Spleen (tissue), 11 donors: Measurements from ENCODE around the gene ZDHHC7. TPM values are rescaled to one million over a fixed set of nuclear protein-coding genes. Genes with fewer than 3 reads are reported as not detected.

Experiments used
- DNase-seq: peaks from one replicate; pipeline ENCODE4 v3.0.0-alpha.2; 2020
- H3K27ac ChIP-seq, 8 donors: fragments of 200-600 bp; sonication (generic) in 7 of 8; 1 replicate in 4 of 8; 2 replicates in 4 of 8; pipeline versions ENCODE4 v1.5.0 to v1.8.0; 2016 to 2021; ENCODE audit warnings: inconsistent platforms in 4 of 8, mild to moderate bottlenecking in 4 of 8, moderate library complexity in 1 of 8
- H3K27me3 ChIP-seq, 7 donors: fragments of 200-600 bp; sonication (generic) in 6 of 7; replicated peaks in 1 of 7; 1 replicate in 4 of 7; 2 replicates in 3 of 7; pipeline versions ENCODE4 v1.5.0 to v1.8.0; 2016 to 2021; ENCODE audit warnings: inconsistent platforms in 3 of 7, mild to moderate bottlenecking in 1 of 7
- H3K36me3 ChIP-seq, 6 donors: fragments of 200-600 bp; sonication (generic) in 5 of 6; 1 replicate in 4 of 6; 2 replicates in 2 of 6; pipeline versions ENCODE4 v1.5.0 to v1.8.0; 2016 to 2021; ENCODE audit warnings: inconsistent platforms in 2 of 6
- H3K4me1 ChIP-seq, 6 donors: fragments of 200-600 bp; sonication (generic) in 5 of 6; 1 replicate in 3 of 6; 2 replicates in 3 of 6; pipeline versions ENCODE4 v1.5.0 to v1.8.0; 2016 to 2021; ENCODE audit warnings: inconsistent platforms in 3 of 6
- H3K4me3 ChIP-seq, 8 donors: fragments of 200-600 bp; sonication (generic) in 7 of 8; 1 replicate in 4 of 8; 2 replicates in 4 of 8; pipeline versions ENCODE4 v1.5.0 to v1.8.0; 2016 to 2021; ENCODE audit warnings: inconsistent platforms in 4 of 8, mild to moderate bottlenecking in 4 of 8, moderate library complexity in 2 of 8
- H3K9me3 ChIP-seq, 8 donors: fragments of 200-600 bp; sonication (generic) in 7 of 8; 1 replicate in 4 of 8; 2 replicates in 4 of 8; pipeline versions ENCODE4 v1.5.0 to v1.8.0; 2016 to 2021; ENCODE audit warnings: inconsistent platforms in 4 of 8
- CTCF ChIP-seq, 11 experiments: fragments of 200-600 bp in 7 of 11; fragments of 450-650 bp in 4 of 11; sonication (generic) in 4 of 11; IDR thresholded peaks in 8 of 11; conservative IDR thresholded peaks in 3 of 11; 1 replicate in 7 of 11; 2 replicates in 4 of 11; pipeline versions ENCODE4 v1.4.0 to v1.8.0; 2016 to 2021; ENCODE audit warnings: antibody characterized with exemption in 11 of 11, inconsistent platforms in 4 of 11, mild to moderate bottlenecking in 1 of 11
- POLR2A ChIP-seq, 3 donors: fragments of 450-650 bp; IDR thresholded peaks; one replicate each; pipeline ENCODE4 v1.5.1; 2017; ENCODE audit warnings: antibody characterized with exemption in 3 of 3, mild to moderate bottlenecking in 1 of 3
- POLR2AphosphoS5 ChIP-seq, 3 donors: sonication (generic); formaldehyde crosslinking; IDR thresholded peaks; one replicate each; pipeline ENCODE4 v1.5.1; 2017; ENCODE audit warnings: antibody characterized with exemption in 3 of 3
- WGBS, 5 donors: extraction: QIAGEN DNeasy Blood & Tissue Kit in 3 of 5; methylation state at CpG; one replicate each; pipeline versions ENCODE4 v1.1.5 to v1.1.7; 2013 to 2018; 5-methylcytosine and 5-hydroxymethylcytosine counted together
- intact Hi-C: fragments of 100-400 bp; cut with DNase I; formaldehyde crosslinking; loops from one replicate; pipeline ENCODE4 v1.15.0; 2023; ENCODE audit warnings: low total_unique reads
- polyA plus RNA-seq, 3 donors: library from polyadenylated mRNA; stranded (reverse); fragments of 200-250 nt; gene quantifications; one replicate each; pipeline ENCODE4 v1.2.1, GENCODE V29; 2013
- total RNA-seq, 7 donors: library from RNA; depleted of rRNA in 3 of 7; stranded (reverse); fragments of >200 nt in 3 of 7; fragmentation: NEBNext Ultra II Directional in 4 of 7; extraction: Animal tissue kit (Norgen Biotek cat#: 25700) in 4 of 7; gene quantifications; one replicate each; pipeline versions ENCODE4 v1.1.0 to v1.2.1, GENCODE V29; 2016 to 2021
- donor health status: healthy with polysubstance abuse.
- donor health status: DM: no; HTN: no; CAD: no; lungs with moderate emphysema.
- donor health status: DM: no; HTN: no; CAD: no.
- donor health status: Bipolar disorder and iron deficiency.
- donor health status: healthy.
- donor health status: DM: no; HTN: no; CAD: no.
- donor health status: DM: yes; HTN: yes; CAD: no.

The ZDHHC7 gene
- total and polyA plus RNA-seq, 10 donors = 10.3 to 87.1 (median 49.4) TPM

GRCh38 chr16:84965428-84966415 lies 45.6 kb downstream of the ZDHHC7 start:
- H3K27ac ChIP-seq = no peak overlapping the region
- H3K36me3 ChIP-seq = no peaks in the 10 kb centered on the region
- intact Hi-C loops = no loop called here
- no peak for DNase-seq
- no peak for TF ChIP-seq CTCF (IDR thresholded peaks at IDR 0.05 in 8 of 11, conservative IDR thresholded peaks at IDR 0.05 in 3 of 11)
- TF ChIP-seq POLR2AphosphoS5 (IDR thresholded peaks at IDR 0.05) = no peak
- TF ChIP-seq POLR2A (IDR thresholded peaks at IDR 0.05) = no peak
- H3K4me3 ChIP-seq = no peak overlapping the region
- no peaks in the 10 kb centered on the region for H3K9me3 ChIP-seq
- peaks cover 0 to 29% (median 0%) of the 10 kb centered on the region in 7 donors for H3K27me3 ChIP-seq
- 87 to 92% (median 90%) methylated on average over 43 of the region's 43 CpGs for WGBS, 5 donors
- H3K4me1 ChIP-seq = peaks cover 0 to 6% (median 2%) of the 10 kb centered on the region in 6 donors

GRCh38 chr16:84964386-84965128 lies 46.8 kb downstream of the ZDHHC7 start:
- no peaks in the 10 kb centered on the region for H3K9me3 ChIP-seq
- no peak for TF ChIP-seq POLR2A (IDR thresholded peaks at IDR 0.05)
- no peak for TF ChIP-seq CTCF (IDR thresholded peaks at IDR 0.05 in 8 of 11, conservative IDR thresholded peaks at IDR 0.05 in 3 of 11)
- no peak for TF ChIP-seq POLR2AphosphoS5 (IDR thresholded peaks at IDR 0.05)
- WGBS, 5 donors = 89 to 95% (median 93%) methylated on average over 19 of the region's 19 CpGs
- no peaks in the 10 kb centered on the region for H3K4me1 ChIP-seq
- intact Hi-C loops = no loop called here
- DNase-seq = no peak
- peaks cover 0 to 22% (median 0%) of the 10 kb centered on the region in 7 donors for H3K27me3 ChIP-seq
- no peak overlapping the region for H3K27ac ChIP-seq
- no peaks in the 10 kb centered on the region for H3K36me3 ChIP-seq
- no peak overlapping the region for H3K4me3 ChIP-seq

GRCh38 chr16:84963066-84963465 lies 48.3 kb downstream of the ZDHHC7 start:
- TF ChIP-seq CTCF (IDR thresholded peaks at IDR 0.05 in 8 of 11, conservative IDR thresholded peaks at IDR 0.05 in 3 of 11) (no peak), POLR2A (IDR thresholded peaks at IDR 0.05) (no peak), POLR2AphosphoS5 (IDR thresholded peaks at IDR 0.05) (no peak)
- H3K36me3 ChIP-seq = no peaks in the 10 kb centered on the region
- H3K27me3 ChIP-seq = peaks cover 0 to 32% (median 0%) of the 10 kb centered on the region in 7 donors
- H3K4me1 ChIP-seq = no peaks in the 10 kb centered on the region
- H3K4me3 ChIP-seq = no peak overlapping the region
- no peak overlapping the region for H3K27ac ChIP-seq
- intact Hi-C loops = no loop called here
- no peak for DNase-seq
- WGBS, 5 donors = 57 to 79% (median 71%) methylated on average over 8 of the region's 8 CpGs
- no peaks in the 10 kb centered on the region for H3K9me3 ChIP-seq
